GM04504 (cell line): Measurements from ENCODE around the gene SIDT2.

Experiments used
- DNase-seq: peaks from one replicate; pipeline ENCODE4 v3.0.0-alpha.2; 2012; ENCODE audit warnings: low read depth

SIDT2 gene

GRCh38 chr11:117189191-117189940 lies 10.8 kb downstream of the SIDT2 start:
- DNase-seq = no peak

GRCh38 chr11:117189941-117190544 lies 11.5 kb downstream of the SIDT2 start:
- DNase-seq = no peak

GRCh38 chr11:117191680-117192400 lies 13.3 kb downstream of the SIDT2 start:
- DNase-seq = no peak

DNA sequence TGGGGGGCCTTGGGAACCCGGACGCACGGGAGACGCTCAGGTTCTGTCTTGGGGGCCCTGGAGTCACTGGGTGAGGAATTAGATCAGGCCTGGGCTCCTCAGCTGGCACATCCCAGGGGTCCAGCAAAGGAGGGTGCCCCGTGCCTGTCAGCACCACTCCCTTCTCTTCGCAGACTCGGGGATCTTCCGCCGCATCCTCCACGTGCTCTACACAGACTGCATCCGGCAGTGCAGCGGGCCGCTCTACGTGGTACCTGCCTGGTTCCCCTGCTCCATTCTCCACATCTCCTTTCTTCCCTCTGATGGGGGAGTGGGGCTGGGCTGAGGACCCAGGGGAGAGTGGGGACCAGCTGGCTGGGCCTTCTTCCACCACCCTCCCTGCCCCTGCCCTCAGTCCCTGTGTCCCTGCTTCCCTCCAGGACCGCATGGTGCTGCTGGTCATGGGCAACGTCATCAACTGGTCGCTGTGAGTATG lies 13.9 kb downstream of the SIDT2 start:
- DNase-seq = no peak

DNA sequence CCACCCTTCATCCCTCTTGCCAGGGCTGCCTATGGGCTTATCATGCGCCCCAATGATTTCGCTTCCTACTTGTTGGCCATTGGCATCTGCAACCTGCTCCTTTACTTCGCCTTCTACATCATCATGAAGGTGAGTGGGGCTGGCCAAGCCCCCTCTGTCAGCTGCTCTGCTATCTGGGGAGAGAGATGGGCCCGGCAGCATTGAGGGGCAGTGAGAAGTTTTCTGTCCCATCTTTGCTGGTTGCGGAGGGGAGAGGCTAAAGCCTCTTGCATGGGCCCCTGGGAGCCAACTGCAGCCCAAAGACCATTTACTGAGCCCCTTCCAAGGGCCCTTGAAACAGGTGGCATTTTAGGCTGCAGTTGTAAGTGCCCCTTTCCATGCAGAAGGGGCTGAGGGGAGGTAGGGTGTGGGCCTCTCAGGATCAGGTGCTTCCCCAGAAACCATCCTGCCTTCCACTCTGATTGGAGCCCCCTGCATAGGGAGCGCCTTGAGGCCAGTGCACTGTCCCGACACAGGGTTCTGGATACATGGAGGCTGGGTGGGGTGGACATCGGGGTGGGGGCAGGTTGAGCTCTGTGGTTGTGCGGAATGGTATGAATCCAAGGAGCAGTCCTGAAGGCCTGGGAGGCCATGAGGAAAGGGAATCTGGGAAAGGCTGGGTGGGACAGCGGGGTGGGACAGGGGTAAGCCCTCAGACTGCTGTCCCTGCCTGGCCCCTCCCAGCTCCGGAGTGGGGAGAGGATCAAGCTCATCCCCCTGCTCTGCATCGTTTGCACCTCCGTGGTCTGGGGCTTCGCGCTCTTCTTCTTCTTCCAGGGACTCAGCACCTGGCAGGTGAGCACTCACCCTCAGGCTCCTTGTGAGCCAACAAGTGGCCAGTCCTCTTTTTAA lies 14.8 kb downstream of the SIDT2 start:
- no peak for DNase-seq

- no peak for DNase-seq
Observed at GRCh38 chr11:117194267-117194666, 15.7 kb downstream of the SIDT2 start.

DNA sequence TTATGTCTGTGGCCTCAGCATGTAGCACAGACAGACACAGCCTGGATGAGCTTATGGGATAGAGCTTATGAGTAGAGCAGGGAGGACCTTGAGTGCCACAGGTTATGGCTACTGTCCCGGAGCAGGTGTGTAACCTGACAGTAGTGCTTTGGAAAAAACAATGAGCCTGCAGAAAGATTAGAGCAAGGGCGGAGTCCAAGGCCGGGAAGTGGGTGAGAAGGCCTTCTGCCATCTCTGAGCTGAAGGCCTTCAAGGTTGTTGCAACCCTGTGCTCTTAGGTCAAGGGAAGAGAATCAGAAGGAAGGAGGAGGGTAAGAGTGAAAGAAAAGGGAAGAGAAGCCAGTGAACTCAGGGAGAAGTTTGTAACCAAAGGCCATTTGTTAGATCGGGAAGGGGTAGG lies 16.7 kb downstream of the SIDT2 start:
- DNase-seq = no peak

DNA sequence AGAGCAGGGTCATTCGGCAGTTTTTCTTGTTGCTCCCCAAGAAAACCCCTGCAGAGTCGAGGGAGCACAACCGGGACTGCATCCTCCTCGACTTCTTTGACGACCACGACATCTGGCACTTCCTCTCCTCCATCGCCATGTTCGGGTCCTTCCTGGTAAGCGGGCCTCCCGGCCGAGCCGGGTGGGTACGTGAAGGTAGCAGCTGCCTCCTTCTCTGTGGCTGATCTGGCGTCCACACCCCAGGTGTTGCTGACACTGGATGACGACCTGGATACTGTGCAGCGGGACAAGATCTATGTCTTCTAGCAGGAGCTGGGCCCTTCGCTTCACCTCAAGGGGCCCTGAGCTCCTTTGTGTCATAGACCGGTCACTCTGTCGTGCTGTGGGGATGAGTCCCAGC lies 17.2 kb downstream of the SIDT2 start:
- DNase-seq = no peak

GRCh38 chr11:117197006-117197405 lies 18.5 kb downstream of the SIDT2 start:
- no peak for DNase-seq

GRCh38 chr11:117197516-117198456 lies 19.2 kb downstream of the SIDT2 start:
- no peak for DNase-seq

DNA sequence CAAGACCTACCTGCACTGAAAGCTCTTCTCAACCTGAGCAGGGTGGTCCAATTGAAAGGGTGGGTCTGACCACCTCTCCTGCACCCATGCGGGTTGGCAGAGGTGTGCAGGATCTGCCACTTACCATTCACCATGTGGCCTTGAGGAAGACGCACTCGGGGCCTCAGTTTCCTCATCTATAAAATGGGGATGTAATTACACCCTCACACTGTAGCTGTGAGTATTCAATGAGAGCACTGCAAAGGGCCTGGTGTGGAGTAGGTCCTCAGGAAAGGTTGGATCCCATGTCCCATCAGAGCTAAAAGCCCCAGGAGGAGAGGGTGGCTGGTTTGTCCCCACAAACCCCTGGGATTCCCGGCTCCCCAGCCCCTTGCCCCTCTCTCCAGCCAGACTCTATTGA lies 20.1 kb downstream of the SIDT2 start:
- DNase-seq = no peak

DNA sequence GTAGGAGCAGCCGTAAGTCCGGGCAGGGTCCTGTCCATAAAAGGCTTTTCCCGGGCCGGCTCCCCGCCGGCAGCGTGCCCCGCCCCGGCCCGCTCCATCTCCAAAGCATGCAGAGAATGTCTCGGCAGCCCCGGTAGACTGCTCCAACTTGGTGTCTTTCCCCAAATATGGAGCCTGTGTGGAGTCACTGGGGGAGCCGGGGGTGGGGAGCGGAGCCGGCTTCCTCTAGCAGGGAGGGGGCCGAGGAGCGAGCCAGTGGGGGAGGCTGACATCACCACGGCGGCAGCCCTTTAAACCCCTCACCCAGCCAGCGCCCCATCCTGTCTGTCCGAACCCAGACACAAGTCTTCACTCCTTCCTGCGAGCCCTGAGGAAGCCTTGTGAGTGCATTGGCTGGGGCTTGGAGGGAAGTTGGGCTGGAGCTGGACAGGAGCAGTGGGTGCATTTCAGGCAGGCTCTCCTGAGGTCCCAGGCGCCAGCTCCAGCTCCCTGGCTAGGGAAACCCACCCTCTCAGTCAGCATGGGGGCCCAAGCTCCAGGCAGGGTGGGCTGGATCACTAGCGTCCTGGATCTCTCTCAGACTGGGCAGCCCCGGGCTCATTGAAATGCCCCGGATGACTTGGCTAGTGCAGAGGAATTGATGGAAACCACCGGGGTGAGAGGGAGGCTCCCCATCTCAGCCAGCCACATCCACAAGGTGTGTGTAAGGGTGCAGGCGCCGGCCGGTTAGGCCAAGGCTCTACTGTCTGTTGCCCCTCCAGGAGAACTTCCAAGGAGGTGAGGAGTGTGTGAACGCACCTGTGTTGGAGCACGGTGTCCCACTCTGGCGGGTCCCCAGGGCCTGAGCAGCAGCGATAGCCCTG lies 20.7 kb downstream of the SIDT2 start, which contains the start of gene TAGLN:
Gene TAGLN, plus strand, starts transcription at position 318 of the 863 bp plus-strand sequence. CDS start 3,644 bp downstream, outside the sequence.
- peak; percentile 80 for DNase-seq

GRCh38 chr11:117199916-117200812 lies 21.6 kb downstream of the SIDT2 start:
- DNase-seq = no peak

DNA sequence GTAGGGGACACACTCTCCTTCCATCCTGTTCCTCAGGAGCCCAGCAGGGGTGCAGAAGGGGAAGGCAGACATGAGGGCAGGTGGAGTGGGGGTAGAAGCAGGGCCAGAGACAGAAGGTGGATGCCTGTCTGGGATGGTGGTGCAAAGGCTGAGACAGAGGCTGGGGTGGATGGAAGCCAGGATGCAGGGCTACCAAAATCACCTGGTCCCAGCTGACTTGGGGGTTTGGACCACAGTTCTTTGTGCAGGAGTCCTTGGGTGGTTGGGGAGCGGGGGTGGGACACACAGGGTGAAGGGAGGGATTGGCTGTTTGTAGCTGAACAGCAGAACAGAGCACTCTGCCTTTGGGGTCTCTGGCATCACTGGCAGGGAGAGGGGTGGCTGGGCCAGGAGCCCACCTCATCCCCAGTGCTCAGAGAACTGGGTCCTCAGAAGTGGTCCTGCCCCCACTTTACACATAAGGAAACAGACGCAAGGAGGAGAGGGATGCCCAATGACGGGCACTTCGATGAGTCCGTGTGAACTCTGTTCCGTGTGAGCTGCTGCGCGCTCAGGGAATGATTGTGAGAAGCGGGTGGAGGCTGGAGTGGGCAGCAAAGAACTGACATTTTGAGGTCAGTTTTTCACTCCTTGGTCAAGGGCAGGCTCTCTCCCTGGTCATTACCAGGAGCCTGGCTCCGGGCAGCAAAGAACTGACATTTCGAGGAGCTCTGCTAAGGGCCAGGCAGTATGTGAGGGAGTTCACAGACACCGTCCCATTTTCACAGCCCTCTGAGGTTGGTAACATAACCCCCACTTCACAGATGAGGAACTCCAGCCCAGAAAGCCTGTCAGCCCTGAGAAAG lies 22.5 kb downstream of the SIDT2 start:
- DNase-seq = no peak

GRCh38 chr11:117201658-117202305 lies 23.2 kb downstream of the SIDT2 start:
- DNase-seq = no peak

GRCh38 chr11:117202386-117203068 lies 24.0 kb downstream of the SIDT2 start:
- no peak for DNase-seq

GRCh38 chr11:117203069-117203407 lies 24.5 kb downstream of the SIDT2 start:
- DNase-seq = no peak
